Spleen (tissue), 11 donors: ENCODE data around the gene JPH2. TPM values are rescaled to one million over a fixed set of nuclear protein-coding genes. Genes with fewer than 3 reads are reported as not detected.

Source experiments
- DNase-seq: peaks from one replicate; pipeline ENCODE4 v3.0.0-alpha.2; 2020
- H3K27ac ChIP-seq, 8 donors: fragments of 200-600 bp; sonication (generic) in 7 of 8; 1 replicate in 4 of 8; 2 replicates in 4 of 8; pipeline versions ENCODE4 v1.5.0 to v1.8.0; 2016 to 2021; ENCODE audit warnings: inconsistent platforms in 4 of 8, mild to moderate bottlenecking in 4 of 8, moderate library complexity in 1 of 8
- H3K27me3 ChIP-seq, 7 donors: fragments of 200-600 bp; sonication (generic) in 6 of 7; replicated peaks in 1 of 7; 1 replicate in 4 of 7; 2 replicates in 3 of 7; pipeline versions ENCODE4 v1.5.0 to v1.8.0; 2016 to 2021; ENCODE audit warnings: inconsistent platforms in 3 of 7, mild to moderate bottlenecking in 1 of 7
- H3K36me3 ChIP-seq, 6 donors: fragments of 200-600 bp; sonication (generic) in 5 of 6; 1 replicate in 4 of 6; 2 replicates in 2 of 6; pipeline versions ENCODE4 v1.5.0 to v1.8.0; 2016 to 2021; ENCODE audit warnings: inconsistent platforms in 2 of 6
- H3K4me1 ChIP-seq, 6 donors: fragments of 200-600 bp; sonication (generic) in 5 of 6; 1 replicate in 3 of 6; 2 replicates in 3 of 6; pipeline versions ENCODE4 v1.5.0 to v1.8.0; 2016 to 2021; ENCODE audit warnings: inconsistent platforms in 3 of 6
- H3K4me3 ChIP-seq, 8 donors: fragments of 200-600 bp; sonication (generic) in 7 of 8; 1 replicate in 4 of 8; 2 replicates in 4 of 8; pipeline versions ENCODE4 v1.5.0 to v1.8.0; 2016 to 2021; ENCODE audit warnings: inconsistent platforms in 4 of 8, mild to moderate bottlenecking in 4 of 8, moderate library complexity in 2 of 8
- H3K9me3 ChIP-seq, 8 donors: fragments of 200-600 bp; sonication (generic) in 7 of 8; 1 replicate in 4 of 8; 2 replicates in 4 of 8; pipeline versions ENCODE4 v1.5.0 to v1.8.0; 2016 to 2021; ENCODE audit warnings: inconsistent platforms in 4 of 8
- POLR2A ChIP-seq, 3 donors: fragments of 450-650 bp; IDR thresholded peaks; one replicate each; pipeline ENCODE4 v1.5.1; 2017; ENCODE audit warnings: antibody characterized with exemption in 3 of 3, mild to moderate bottlenecking in 1 of 3
- POLR2AphosphoS5 ChIP-seq, 3 donors: sonication (generic); formaldehyde crosslinking; IDR thresholded peaks; one replicate each; pipeline ENCODE4 v1.5.1; 2017; ENCODE audit warnings: antibody characterized with exemption in 3 of 3
- WGBS, 5 donors: extraction: QIAGEN DNeasy Blood & Tissue Kit in 3 of 5; methylation state at CpG; one replicate each; pipeline versions ENCODE4 v1.1.5 to v1.1.7; 2013 to 2018; 5-methylcytosine and 5-hydroxymethylcytosine counted together
- intact Hi-C: fragments of 100-400 bp; cut with DNase I; formaldehyde crosslinking; loops from one replicate; pipeline ENCODE4 v1.15.0; 2023; ENCODE audit warnings: low total_unique reads
- polyA plus RNA-seq, 3 donors: library from polyadenylated mRNA; stranded (reverse); fragments of 200-250 nt; gene quantifications; one replicate each; pipeline ENCODE4 v1.2.1, GENCODE V29; 2013
- total RNA-seq, 7 donors: library from RNA; depleted of rRNA in 3 of 7; stranded (reverse); fragments of >200 nt in 3 of 7; fragmentation: NEBNext Ultra II Directional in 4 of 7; extraction: Animal tissue kit (Norgen Biotek cat#: 25700) in 4 of 7; gene quantifications; one replicate each; pipeline versions ENCODE4 v1.1.0 to v1.2.1, GENCODE V29; 2016 to 2021
- TF ChIP-seq, protein P1 (sequence below), 11 experiments: fragments of 200-600 bp in 7 of 11; fragments of 450-650 bp in 4 of 11; sonication (generic) in 4 of 11; IDR thresholded peaks in 8 of 11; conservative IDR thresholded peaks in 3 of 11; 1 replicate in 7 of 11; 2 replicates in 4 of 11; pipeline versions ENCODE4 v1.4.0 to v1.8.0; 2016 to 2021; ENCODE audit warnings: antibody characterized with exemption in 11 of 11, inconsistent platforms in 4 of 11, mild to moderate bottlenecking in 1 of 11
- donor health status: healthy with polysubstance abuse.
- donor health status: DM: no; HTN: no; CAD: no; lungs with moderate emphysema.
- donor health status: DM: no; HTN: no; CAD: no.
- donor health status: Bipolar disorder and iron deficiency.
- donor health status: healthy.
- donor health status: DM: no; HTN: no; CAD: no.
- donor health status: DM: yes; HTN: yes; CAD: no.

Gene JPH2
- total and polyA plus RNA-seq, 10 donors: 0.50 to 4.4 (median 1.3) TPM

DNA sequence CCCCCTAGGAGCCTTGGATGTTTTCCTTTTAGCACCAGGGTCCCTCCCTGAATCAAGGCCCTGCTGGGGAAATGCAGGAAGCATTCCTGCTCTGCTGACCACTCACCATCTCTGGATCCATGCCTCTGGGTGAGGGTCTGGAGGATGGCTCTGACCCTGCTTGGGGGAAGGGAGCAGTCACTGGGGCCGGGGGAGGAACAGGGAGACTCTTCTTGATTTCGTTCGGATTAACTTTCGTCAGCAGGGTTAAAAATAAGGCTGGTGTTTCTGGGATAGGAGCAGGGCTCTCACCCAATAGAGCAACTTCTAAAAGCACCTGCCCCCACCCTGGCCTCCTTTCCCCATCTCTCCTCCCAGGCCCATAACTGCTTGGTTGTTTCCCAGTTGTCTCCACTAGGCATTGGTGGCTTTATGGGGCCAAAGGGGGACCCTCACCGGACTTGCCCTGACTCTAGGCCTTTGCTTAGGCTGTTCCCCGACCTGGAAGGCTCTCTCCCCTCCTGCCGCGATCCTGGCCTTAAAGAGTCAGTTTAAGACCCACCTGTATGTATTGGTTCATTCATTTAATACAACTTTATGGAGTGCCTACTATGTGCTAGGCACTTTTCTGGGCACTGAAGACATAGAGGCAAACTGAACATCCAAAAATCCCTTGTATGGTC is 63.0 kb downstream of the JPH2 start:
- Histone ChIP-seq H3K27ac (no peak overlapping the region), H3K4me1 (no peaks in the 10 kb centered on the region)
- WGBS, 5 donors: 83 to 90% (median 88%) methylated on average over 8 of the region's 8 CpGs

DNA sequence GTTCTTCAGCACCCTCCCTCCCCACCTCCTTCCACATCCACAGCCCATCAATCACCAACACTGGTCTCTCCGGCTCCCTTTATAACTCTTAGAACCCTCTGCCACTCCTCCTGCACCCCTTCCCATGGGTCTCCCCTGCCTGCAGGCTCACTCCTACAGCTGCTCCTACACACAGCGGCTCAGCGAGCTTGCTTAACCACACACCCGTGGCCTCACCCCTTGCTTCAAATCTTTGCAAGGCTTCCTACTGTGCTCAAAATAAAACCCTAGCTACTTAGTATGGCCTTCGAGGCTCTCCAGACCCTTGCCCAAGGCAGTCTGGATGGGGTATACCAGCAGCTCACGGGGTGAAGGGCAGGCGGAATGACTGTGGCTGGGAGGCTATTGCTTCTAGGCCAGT is 63.7 kb downstream of the JPH2 start:
- Histone ChIP-seq H3K27ac (no peak overlapping the region), H3K36me3 (no peaks in the 10 kb centered on the region), H3K4me1 (no peaks in the 10 kb centered on the region), H3K9me3 (no peaks in the 10 kb centered on the region), H3K27me3 (peaks cover 0 to 17% (median 0%) of the 10 kb centered on the region in 7 donors), H3K4me3 (no peak overlapping the region)
- 68 to 77% (median 73%) methylated on average over 7 of the region's 7 CpGs for WGBS, 5 donors
- TF ChIP-seq, protein P1, sequence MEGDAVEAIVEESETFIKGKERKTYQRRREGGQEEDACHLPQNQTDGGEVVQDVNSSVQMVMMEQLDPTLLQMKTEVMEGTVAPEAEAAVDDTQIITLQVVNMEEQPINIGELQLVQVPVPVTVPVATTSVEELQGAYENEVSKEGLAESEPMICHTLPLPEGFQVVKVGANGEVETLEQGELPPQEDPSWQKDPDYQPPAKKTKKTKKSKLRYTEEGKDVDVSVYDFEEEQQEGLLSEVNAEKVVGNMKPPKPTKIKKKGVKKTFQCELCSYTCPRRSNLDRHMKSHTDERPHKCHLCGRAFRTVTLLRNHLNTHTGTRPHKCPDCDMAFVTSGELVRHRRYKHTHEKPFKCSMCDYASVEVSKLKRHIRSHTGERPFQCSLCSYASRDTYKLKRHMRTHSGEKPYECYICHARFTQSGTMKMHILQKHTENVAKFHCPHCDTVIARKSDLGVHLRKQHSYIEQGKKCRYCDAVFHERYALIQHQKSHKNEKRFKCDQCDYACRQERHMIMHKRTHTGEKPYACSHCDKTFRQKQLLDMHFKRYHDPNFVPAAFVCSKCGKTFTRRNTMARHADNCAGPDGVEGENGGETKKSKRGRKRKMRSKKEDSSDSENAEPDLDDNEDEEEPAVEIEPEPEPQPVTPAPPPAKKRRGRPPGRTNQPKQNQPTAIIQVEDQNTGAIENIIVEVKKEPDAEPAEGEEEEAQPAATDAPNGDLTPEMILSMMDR (IDR thresholded peaks at IDR 0.05 in 8 of 11, conservative IDR thresholded peaks at IDR 0.05 in 3 of 11): no peak
- TF ChIP-seq POLR2AphosphoS5 (IDR thresholded peaks at IDR 0.05) (no peak), POLR2A (IDR thresholded peaks at IDR 0.05) (no peak)
- intact Hi-C loops: no loop called here
- DNase-seq: no peak

More for the DNA sequence above, 63.0 kb downstream of the JPH2 start:
- Histone ChIP-seq H3K27me3 (peaks cover 0 to 20% (median 0%) of the 10 kb centered on the region in 7 donors), H3K36me3 (no peaks in the 10 kb centered on the region), H3K4me3 (no peak overlapping the region), H3K9me3 (no peaks in the 10 kb centered on the region)
- TF ChIP-seq POLR2A (IDR thresholded peaks at IDR 0.05): no peak
- TF ChIP-seq, protein P1 (IDR thresholded peaks at IDR 0.05 in 8 of 11, conservative IDR thresholded peaks at IDR 0.05 in 3 of 11): no peak
- no peak for TF ChIP-seq POLR2AphosphoS5 (IDR thresholded peaks at IDR 0.05)
- intact Hi-C loops: no loop called here
- DNase-seq: no peak

DNA sequence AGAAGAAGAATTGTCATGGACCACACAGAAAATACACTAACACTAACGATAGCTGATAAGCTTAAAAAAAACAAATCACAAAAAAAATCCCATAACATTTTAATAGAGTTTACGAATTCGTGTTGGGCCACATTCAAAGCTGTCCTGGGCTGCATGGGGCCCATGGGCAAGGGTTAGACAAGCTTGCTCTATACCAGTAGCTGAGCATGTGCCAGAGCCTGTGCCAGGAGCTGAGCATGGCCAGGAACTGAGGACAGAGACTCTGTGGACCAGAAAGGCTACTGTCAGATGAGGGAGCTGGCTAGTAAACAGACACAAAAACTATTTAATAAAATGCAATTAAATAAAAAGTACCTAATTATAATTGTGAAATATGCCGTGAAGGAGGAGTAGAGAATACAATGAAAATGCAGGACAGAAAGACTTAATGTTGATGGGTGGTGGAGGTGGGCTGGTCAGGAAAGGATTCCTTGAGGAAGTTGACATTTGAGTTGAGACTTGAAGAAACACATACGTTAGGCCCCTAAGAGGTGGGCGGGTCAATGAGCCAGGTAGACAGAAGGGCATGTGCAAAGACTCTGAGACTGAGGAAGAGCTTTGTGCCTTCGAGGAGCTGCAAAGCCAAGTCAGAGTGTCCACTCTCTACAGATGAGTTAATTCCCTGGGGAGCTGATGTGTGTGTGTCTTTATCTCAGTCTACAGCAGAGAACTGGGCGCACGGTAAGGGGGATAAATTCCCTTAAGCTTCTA is 66.1 kb downstream of the JPH2 start:
- H3K36me3 ChIP-seq: no peaks in the 10 kb centered on the region
- TF ChIP-seq POLR2AphosphoS5 (IDR thresholded peaks at IDR 0.05) (no peak), POLR2A (IDR thresholded peaks at IDR 0.05) (no peak)
- TF ChIP-seq, protein P1 (IDR thresholded peaks at IDR 0.05 in 8 of 11, conservative IDR thresholded peaks at IDR 0.05 in 3 of 11): no peak
- H3K4me3 ChIP-seq: no peak overlapping the region
- intact Hi-C loops: no loop called here
- DNase-seq: peak; percentile 33
- no peaks in the 10 kb centered on the region for H3K9me3 ChIP-seq
- H3K27ac ChIP-seq: no peak overlapping the region
- 71 to 83% (median 77%) methylated on average over 9 of the region's 9 CpGs for WGBS, 5 donors
- peaks cover 0 to 10% (median 4%) of the 10 kb centered on the region in 6 donors for H3K4me1 ChIP-seq
- peaks cover 0 to 37% (median 7%) of the 10 kb centered on the region in 7 donors for H3K27me3 ChIP-seq
